ENCODE measurements around the gene ARHGAP28.
"Not testable (repeated sequence)": the region's sequence is repeated elsewhere in the genome, so short reads cannot be mapped to it uniquely, and the experiment has no call there.

The ARHGAP28 gene

GRCh38 chr18:6793986-6794385, 64.5 kb downstream of the ARHGAP28 start:
- DNase-seq (ENCODE audit: extremely low read depth, low read depth) = no peak
- H3K4me3 ChIP-seq (replicated peaks; ENCODE audit: low read depth, low read length) = no peak overlapping the region
- no peak for TF ChIP-seq CTCF (IDR thresholded peaks at IDR 0.05; ENCODE audit: low read depth, low read length, missing control alignments)

GRCh38 chr18:6795307-6795706, 65.8 kb downstream of the ARHGAP28 start:
- no peak for TF ChIP-seq CTCF (IDR thresholded peaks at IDR 0.05; ENCODE audit: low read depth, low read length, missing control alignments)
- no peak for DNase-seq (ENCODE audit: extremely low read depth, low read depth)
- H3K4me3 ChIP-seq (replicated peaks; ENCODE audit: low read depth, low read length) = no peak overlapping the region

- H3K4me3 ChIP-seq (replicated peaks; ENCODE audit: low read depth, low read length) = no peak overlapping the region
- TF ChIP-seq CTCF (IDR thresholded peaks at IDR 0.05; ENCODE audit: low read depth, low read length, missing control alignments) = no peak
- no peak for DNase-seq (ENCODE audit: extremely low read depth, low read depth)
Observed at GRCh38 chr18:6796511-6796910, 67.0 kb downstream of the ARHGAP28 start.

GRCh38 chr18:6797171-6797570, 67.7 kb downstream of the ARHGAP28 start:
- DNase-seq (ENCODE audit: extremely low read depth, low read depth) = no peak
- TF ChIP-seq CTCF (IDR thresholded peaks at IDR 0.05; ENCODE audit: low read depth, low read length, missing control alignments) = no peak
- no peak overlapping the region for H3K4me3 ChIP-seq (replicated peaks; ENCODE audit: low read depth, low read length)

DNA sequence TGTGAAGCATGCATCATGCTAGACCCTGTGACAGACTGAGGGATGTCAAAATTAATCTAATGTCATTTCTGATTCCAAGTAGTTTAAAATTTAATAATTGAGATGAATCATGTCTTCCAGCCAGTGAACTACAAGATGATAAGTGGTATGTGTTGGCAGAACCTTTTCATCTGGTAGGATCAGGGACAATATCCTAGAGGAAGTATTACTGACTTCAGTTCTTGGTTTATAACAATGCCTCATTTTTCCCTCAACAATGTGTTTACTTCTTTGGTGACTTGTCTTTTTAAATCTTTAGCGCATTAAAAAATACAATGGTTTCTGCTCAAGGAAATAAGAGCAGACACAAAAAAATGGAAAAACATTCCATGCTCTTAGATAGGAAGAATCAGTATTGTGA, 69.4 kb downstream of the ARHGAP28 start:
- no peak for TF ChIP-seq CTCF (IDR thresholded peaks at IDR 0.05; ENCODE audit: low read depth, low read length, missing control alignments)
- no peak for DNase-seq (ENCODE audit: extremely low read depth, low read depth)
- H3K4me3 ChIP-seq (replicated peaks; ENCODE audit: low read depth, low read length) = no peak overlapping the region

- H3K4me3 ChIP-seq (replicated peaks; ENCODE audit: low read depth, low read length); DNase-seq (ENCODE audit: extremely low read depth, low read depth): not testable (repeated sequence)
Observed at GRCh38 chr18:6800309-6800708, 70.8 kb downstream of the ARHGAP28 start.

- H3K4me3 ChIP-seq (replicated peaks; ENCODE audit: low read depth, low read length) = no peak overlapping the region
- no peak for TF ChIP-seq CTCF (IDR thresholded peaks at IDR 0.05; ENCODE audit: low read depth, low read length, missing control alignments)
- peak; percentile 37 for DNase-seq (ENCODE audit: extremely low read depth, low read depth)
Observed at GRCh38 chr18:6807515-6808257, 78.2 kb downstream of the ARHGAP28 start.
